Measurements from ENCODE around the gene SPATA32.

The SPATA32 gene

GRCh38 chr17:45227926-45228762, 33.8 kb downstream of the SPATA32 start:
- DNase-seq: no peak

GRCh38 chr17:45227101-45227925, 34.6 kb downstream of the SPATA32 start:
- no peak for DNase-seq

- DNase-seq: no peak
Measured at GRCh38 chr17:45226576-45226975, 35.3 kb downstream of the SPATA32 start.

- no peak for DNase-seq
Measured at GRCh38 chr17:45225964-45226530, 35.8 kb downstream of the SPATA32 start.

GRCh38 chr17:45225051-45225700, 36.7 kb downstream of the SPATA32 start:
- DNase-seq: no peak

- no peak for DNase-seq
Measured at GRCh38 chr17:45224671-45225050, 37.2 kb downstream of the SPATA32 start.

GRCh38 chr17:45223539-45224528, 38.1 kb downstream of the SPATA32 start:
- no peak for DNase-seq

- DNase-seq: no peak
Measured at GRCh38 chr17:45222996-45223538, 38.8 kb downstream of the SPATA32 start.

- DNase-seq: no peak
Measured at GRCh38 chr17:45222289-45222995, 39.5 kb downstream of the SPATA32 start.

GRCh38 chr17:45222014-45222288, 39.9 kb downstream of the SPATA32 start:
- DNase-seq: no peak

- no peak for DNase-seq
Measured at GRCh38 chr17:45221081-45222013, 40.5 kb downstream of the SPATA32 start, which contains the start of gene FMNL1. TSS of gene FMNL1 (plus strand) at chr17:45221885. CDS start at chr17:45222125, 240 bp downstream.

GRCh38 chr17:45220079-45220478, 41.8 kb downstream of the SPATA32 start:
- DNase-seq: no peak

GRCh38 chr17:45218895-45219661, 42.8 kb downstream of the SPATA32 start:
- DNase-seq: peak; percentile 43

Measured in GOT3 (cell line).